ENCODE measurements around the gene KAZN.

DNA sequence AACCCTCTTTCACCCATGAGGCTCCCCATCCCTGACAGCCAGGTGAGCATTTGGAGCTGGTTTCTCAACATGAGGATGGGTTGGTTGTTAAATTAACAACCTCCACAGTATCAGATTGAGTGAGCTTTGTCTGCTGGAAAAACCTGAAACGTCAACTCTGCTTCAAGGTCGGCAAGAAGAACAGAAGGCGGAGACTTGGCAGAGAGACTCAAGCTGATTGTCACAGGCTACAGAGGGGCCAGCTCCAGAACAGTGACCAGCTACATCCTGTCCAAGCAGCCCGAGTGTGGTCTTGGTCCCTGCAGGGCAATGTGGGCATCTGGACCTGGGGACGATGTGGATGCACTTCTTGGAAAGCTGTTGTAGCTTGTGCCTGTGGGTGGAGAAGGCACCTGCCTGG, 518.5 kb downstream of the KAZN start:
- TF ChIP-seq, protein P1, sequence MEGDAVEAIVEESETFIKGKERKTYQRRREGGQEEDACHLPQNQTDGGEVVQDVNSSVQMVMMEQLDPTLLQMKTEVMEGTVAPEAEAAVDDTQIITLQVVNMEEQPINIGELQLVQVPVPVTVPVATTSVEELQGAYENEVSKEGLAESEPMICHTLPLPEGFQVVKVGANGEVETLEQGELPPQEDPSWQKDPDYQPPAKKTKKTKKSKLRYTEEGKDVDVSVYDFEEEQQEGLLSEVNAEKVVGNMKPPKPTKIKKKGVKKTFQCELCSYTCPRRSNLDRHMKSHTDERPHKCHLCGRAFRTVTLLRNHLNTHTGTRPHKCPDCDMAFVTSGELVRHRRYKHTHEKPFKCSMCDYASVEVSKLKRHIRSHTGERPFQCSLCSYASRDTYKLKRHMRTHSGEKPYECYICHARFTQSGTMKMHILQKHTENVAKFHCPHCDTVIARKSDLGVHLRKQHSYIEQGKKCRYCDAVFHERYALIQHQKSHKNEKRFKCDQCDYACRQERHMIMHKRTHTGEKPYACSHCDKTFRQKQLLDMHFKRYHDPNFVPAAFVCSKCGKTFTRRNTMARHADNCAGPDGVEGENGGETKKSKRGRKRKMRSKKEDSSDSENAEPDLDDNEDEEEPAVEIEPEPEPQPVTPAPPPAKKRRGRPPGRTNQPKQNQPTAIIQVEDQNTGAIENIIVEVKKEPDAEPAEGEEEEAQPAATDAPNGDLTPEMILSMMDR (conservative IDR thresholded peaks at IDR 0.05; ENCODE audit: low read length) = no peak
- no peak for TF ChIP-seq EZH2phosphoT487 (IDR thresholded peaks at IDR 0.05; ENCODE audit: borderline replicate concordance)
